Measurements from ENCODE around the gene GNG7.

The GNG7 gene

GRCh38 chr19:2726904-2727639 is 24.6 kb upstream of the GNG7 start:
- DNase-seq (ENCODE audit: low read depth in 2 of 2, low spot score in 1 of 2) = no peak

GRCh38 chr19:2726160-2726855 is 23.8 kb upstream of the GNG7 start:
- DNase-seq (ENCODE audit: low read depth in 2 of 2, low spot score in 1 of 2) = no peak

- no peak for DNase-seq (ENCODE audit: low read depth in 2 of 2, low spot score in 1 of 2)
Observed at GRCh38 chr19:2724148-2724557, 21.7 kb upstream of the GNG7 start.

GRCh38 chr19:2723747-2724146 is 21.3 kb upstream of the GNG7 start:
- DNase-seq (ENCODE audit: low read depth in 2 of 2, low spot score in 1 of 2) = no peak

DNA sequence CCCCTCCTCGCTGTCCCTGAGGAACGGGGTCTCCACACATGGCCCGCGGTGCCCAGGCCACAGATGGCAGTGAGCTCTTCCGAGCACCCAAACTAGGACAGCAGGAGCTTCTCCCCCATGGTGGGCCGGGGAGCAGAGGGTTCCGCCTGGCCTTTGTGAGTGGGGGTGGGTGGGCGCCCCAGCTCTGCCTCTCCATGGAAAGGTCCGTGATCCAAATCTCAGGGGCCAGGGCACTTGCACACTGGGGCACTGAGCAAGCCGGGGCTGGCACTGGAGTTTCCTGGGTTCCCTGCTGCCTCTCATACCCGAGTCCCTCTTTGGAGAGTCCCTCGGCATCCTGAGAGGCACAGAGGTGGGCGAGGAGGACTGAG is 20.8 kb upstream of the GNG7 start:
- no peak for DNase-seq (ENCODE audit: low read depth in 2 of 2, low spot score in 1 of 2)

DNA sequence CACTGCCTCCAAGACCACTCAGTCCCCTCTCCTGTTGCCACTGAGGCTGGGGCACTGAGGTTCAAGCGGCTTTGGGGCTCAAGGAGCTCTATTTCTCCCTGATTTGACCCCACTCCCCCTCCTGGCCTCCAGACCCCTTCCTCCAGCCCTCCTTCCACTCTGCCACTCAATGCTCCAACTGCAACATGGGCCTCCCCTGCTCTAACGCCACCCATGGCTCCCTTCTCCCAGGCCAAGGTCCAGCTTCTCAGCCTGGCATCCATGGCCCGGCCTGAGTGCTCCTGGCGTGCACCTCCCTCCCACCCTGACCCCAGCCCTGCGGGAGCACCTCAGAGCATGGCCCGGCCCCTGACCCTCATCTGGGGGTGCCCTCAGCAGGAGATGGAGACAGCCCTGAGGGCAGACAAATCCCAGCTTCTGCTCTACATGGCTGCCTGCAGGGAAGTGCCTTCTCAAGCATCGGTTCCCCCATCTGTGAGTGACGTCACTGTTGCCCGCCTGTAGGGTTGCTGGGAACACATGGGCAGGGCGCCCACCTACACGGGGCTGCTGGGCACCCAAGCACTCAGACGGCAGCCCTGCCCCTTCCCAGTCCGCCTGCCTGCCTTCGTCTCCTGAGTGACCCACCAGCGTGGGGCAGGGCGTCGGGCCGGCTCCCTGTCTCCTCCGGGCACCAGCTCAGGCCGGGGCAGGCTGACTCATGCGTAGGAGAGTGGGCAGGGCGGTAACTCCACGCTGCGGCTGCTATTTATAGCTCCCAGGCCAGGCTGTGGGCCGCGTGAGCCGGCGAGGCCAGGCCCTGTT is 20.2 kb upstream of the GNG7 start:
- DNase-seq (ENCODE audit: low read depth in 2 of 2, low spot score in 1 of 2) = no peak

- no peak for DNase-seq (ENCODE audit: low read depth in 2 of 2, low spot score in 1 of 2)
Observed at GRCh38 chr19:2721570-2722540, 19.4 kb upstream of the GNG7 start.

GRCh38 chr19:2720777-2721569 is 18.5 kb upstream of the GNG7 start, which contains the start of gene DIRAS1:
DIRAS1 (minus strand) TSS chr19:2721372; CDS start chr19:2717806, 3,566 bp downstream.
- DNase-seq (ENCODE audit: low read depth in 2 of 2, low spot score in 1 of 2) = no peak

DNA sequence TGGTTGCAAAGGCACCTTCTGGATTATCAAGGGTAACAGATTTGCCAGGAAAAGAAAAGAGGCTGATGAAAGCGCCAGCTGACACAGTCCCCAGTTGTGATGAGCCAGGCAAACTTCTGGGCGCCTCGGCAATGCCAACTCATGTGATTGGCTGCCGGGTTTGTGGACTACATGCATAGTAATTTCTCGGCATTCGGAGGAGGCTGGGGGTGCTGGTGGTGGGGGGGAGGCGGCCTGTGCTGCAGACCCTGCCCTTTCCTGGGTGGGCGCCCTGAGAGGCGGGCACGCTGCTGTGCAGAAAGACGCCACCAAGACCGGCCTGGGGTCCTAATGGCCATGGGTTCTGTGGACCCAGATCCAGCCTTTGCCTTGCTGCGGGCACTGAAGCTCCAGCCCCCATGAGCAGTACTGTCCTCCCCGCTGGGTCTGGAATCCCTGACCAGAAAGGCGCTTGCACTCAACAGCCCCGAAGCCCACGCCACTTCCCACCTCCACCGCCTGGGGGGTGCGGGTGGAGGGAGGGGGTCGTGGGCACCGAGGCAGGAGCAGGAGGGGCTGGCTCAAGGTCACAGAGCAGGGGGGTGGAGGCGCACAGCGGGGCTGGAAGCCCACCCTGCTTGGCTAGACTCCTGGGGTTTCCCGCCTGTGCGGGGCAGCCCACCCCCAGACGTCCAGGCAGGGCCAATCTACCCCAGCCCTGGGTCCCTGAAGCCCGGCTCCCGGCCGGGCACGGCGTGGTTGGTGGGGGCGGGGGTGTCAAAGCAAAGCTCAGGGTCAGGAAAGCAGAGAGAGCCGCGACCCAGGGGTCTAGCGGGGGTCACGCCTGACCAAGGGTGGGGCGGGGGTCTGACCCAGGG is 17.7 kb upstream of the GNG7 start:
- DNase-seq (ENCODE audit: low read depth in 2 of 2, low spot score in 1 of 2) = no peak

- DNase-seq (ENCODE audit: low read depth in 2 of 2, low spot score in 1 of 2) = no peak
Observed at GRCh38 chr19:2719232-2719735, 16.8 kb upstream of the GNG7 start.

- no peak for DNase-seq (ENCODE audit: low read depth in 2 of 2, low spot score in 1 of 2)
Observed at GRCh38 chr19:2717638-2718541, 15.4 kb upstream of the GNG7 start.

- no peak for DNase-seq (ENCODE audit: low read depth in 2 of 2, low spot score in 1 of 2)
Observed at GRCh38 chr19:2716722-2717637, 14.5 kb upstream of the GNG7 start.

GRCh38 chr19:2716275-2716650 is 13.8 kb upstream of the GNG7 start:
- no peak for DNase-seq (ENCODE audit: low read depth in 2 of 2, low spot score in 1 of 2)

- no peak for DNase-seq (ENCODE audit: low read depth in 2 of 2, low spot score in 1 of 2)
Observed at GRCh38 chr19:2715470-2716274, 13.2 kb upstream of the GNG7 start.

GRCh38 chr19:2714531-2715269 is 12.2 kb upstream of the GNG7 start:
- no peak for DNase-seq (ENCODE audit: low read depth in 2 of 2, low spot score in 1 of 2)

All from stimulated activated CD8-positive, alpha-beta memory T cell treated with anti-CD3 and anti-CD28 coated beads, Interleukin-4, amount 100 ng/mL, for 1 hour (primary cell).